Kasumi-1 (cell line): ENCODE data around the gene RBM48.
"Not testable (repeated sequence)": the region's sequence is repeated elsewhere in the genome, so short reads cannot be mapped to it uniquely, and the experiment has no call there.

ENCODE experiments used
- DNase-seq, 2 experiments: peaks; one replicate each; lab custom pipeline; 2025; lab: John Stamatoyannopoulos, UW

RBM48 gene

GRCh38 chr7:92545116-92545515 lies 16.5 kb downstream of the RBM48 start:
- DNase-seq = not testable (repeated sequence)

- no peak for DNase-seq
Measured at GRCh38 chr7:92546856-92547497, 18.4 kb downstream of the RBM48 start.

GRCh38 chr7:92547579-92547978 lies 19.0 kb downstream of the RBM48 start:
- DNase-seq = no peak

GRCh38 chr7:92550194-92550593 lies 21.6 kb downstream of the RBM48 start:
- no peak for DNase-seq

- no peak for DNase-seq
Measured at GRCh38 chr7:92557249-92557648, 28.7 kb downstream of the RBM48 start.

GRCh38 chr7:92557808-92558362 lies 29.3 kb downstream of the RBM48 start:
- DNase-seq = no peak

- no peak for DNase-seq
Measured at GRCh38 chr7:92560602-92561001, 32.0 kb downstream of the RBM48 start.

- DNase-seq = no peak
Measured at GRCh38 chr7:92563345-92563744, 34.8 kb downstream of the RBM48 start.

GRCh38 chr7:92567460-92567859 lies 38.9 kb downstream of the RBM48 start:
- no peak for DNase-seq

- DNase-seq = no peak
Measured at GRCh38 chr7:92569137-92569536, 40.5 kb downstream of the RBM48 start.

GRCh38 chr7:92576296-92576695 lies 47.7 kb downstream of the RBM48 start:
- DNase-seq = no peak

- no peak for DNase-seq
Measured at GRCh38 chr7:92582948-92583347, 54.4 kb downstream of the RBM48 start.

- no peak for DNase-seq
Measured at GRCh38 chr7:92584953-92585352, 56.4 kb downstream of the RBM48 start.

- no peak for DNase-seq
Measured at GRCh38 chr7:92586403-92586802, 57.8 kb downstream of the RBM48 start.

- no peak for DNase-seq
Measured at GRCh38 chr7:92586841-92587240, 58.2 kb downstream of the RBM48 start.
